Retinal pigment epithelial cell (primary cell): ENCODE data around the gene SFTPD.
"Not testable (repeated sequence)": the region's sequence is repeated elsewhere in the genome, so short reads cannot be mapped to it uniquely, and the experiment has no call there.

Experiments
- DNase-seq: peaks from one replicate; pipeline ENCODE4 v3.0.0-alpha.2; 2010; ENCODE audit warnings: low read depth
- H3K4me3 ChIP-seq: 2 replicates; pipeline ENCODE4 v1.5.1; 2011; ENCODE audit warnings: mild to moderate bottlenecking, low read length, control low read depth, moderate library complexity
- TF ChIP-seq, protein P1 (sequence below): conservative IDR thresholded peaks from 2 replicates; pipeline ENCODE4 v1.5.1; 2011; ENCODE audit warnings: low read depth, low read length, control low read depth, inconsistent platforms

Gene SFTPD

DNA sequence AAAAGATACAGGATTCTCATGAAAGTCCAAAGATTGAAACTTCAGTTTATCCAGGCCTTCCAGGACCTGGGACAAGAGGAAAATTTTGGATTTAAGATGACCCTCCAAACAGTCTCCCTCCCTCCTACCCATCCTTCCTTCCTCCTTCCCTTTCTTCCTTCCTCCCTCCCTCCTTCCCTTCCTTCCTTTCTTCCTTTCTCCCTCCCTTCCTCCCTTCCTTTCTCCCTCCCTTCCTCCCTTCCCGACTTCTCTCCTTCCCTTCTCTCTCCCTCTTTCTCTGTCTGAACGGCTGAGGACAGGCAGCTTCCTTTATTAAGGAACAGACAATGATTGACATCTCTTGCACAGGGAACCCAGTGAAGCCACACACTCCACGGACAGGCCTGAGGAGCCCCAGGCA, 23.3 kb downstream of the SFTPD start:
- TF ChIP-seq, protein P1, sequence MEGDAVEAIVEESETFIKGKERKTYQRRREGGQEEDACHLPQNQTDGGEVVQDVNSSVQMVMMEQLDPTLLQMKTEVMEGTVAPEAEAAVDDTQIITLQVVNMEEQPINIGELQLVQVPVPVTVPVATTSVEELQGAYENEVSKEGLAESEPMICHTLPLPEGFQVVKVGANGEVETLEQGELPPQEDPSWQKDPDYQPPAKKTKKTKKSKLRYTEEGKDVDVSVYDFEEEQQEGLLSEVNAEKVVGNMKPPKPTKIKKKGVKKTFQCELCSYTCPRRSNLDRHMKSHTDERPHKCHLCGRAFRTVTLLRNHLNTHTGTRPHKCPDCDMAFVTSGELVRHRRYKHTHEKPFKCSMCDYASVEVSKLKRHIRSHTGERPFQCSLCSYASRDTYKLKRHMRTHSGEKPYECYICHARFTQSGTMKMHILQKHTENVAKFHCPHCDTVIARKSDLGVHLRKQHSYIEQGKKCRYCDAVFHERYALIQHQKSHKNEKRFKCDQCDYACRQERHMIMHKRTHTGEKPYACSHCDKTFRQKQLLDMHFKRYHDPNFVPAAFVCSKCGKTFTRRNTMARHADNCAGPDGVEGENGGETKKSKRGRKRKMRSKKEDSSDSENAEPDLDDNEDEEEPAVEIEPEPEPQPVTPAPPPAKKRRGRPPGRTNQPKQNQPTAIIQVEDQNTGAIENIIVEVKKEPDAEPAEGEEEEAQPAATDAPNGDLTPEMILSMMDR = no peak
- H3K4me3 ChIP-seq = no peak overlapping the region
- no peak for DNase-seq

DNA sequence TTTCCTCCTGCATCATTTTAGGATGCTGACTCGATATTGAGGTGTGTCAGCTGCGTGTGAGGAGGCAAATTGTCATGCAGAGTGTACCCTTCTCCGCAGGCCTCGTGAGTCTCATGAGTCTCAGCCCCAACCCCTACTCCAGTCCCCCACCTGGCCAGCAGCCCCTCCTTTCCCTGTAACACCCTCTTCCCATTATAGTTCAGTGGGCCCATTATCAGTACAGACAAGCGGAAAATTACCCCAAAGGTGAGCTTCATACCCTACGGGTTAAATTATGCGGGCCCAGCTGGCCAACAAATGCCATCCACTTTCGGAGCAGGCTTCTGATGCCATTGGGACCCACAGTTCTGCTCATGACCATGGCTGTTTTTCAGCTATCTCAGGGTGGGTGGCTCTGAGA, 25.2 kb downstream of the SFTPD start:
- TF ChIP-seq, protein P1 = no peak
- no peak overlapping the region for H3K4me3 ChIP-seq
- DNase-seq = no peak

DNA sequence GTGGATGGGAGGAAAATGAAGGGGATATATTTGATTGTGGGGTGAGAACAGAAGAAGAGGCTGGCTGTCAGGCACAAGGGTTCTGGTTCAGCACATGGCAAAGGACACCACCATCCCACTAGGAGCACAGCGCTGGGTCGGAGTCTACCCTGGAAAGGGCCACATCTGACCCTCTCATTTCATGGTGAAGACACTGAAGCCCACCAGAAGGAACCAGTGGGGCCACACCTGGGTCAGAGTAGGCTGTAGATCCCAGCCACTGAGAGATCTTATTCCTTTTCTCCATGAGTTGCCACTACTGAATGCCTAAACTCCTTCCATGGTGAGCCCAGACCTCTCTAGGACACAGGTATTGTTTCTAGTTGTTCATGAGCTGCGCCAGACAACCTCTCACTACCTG, 25.8 kb downstream of the SFTPD start:
- DNase-seq = no peak
- H3K4me3 ChIP-seq = no peak overlapping the region
- TF ChIP-seq, protein P1 = no peak

DNA sequence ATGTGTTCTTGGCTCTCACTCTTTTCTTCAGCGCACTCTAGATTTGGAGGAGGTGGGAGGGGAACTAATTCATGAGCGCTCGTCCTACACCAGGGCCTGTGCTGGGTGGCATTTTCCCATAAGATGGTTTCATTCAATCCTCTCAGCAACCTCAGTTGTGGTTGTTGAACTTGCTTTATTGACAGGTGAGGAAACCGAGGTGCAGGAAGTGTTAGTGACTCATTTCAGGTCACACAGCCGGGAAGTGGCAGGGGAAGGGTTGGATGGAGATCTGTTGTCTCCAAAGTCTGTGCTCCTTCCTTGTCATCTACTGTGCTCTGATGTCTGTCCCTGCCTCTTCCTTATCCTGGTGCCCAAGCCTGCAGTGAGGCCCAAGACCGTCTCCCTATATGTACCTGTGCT, 26.9 kb downstream of the SFTPD start:
- H3K4me3 ChIP-seq, DNase-seq: not testable (repeated sequence)

DNA sequence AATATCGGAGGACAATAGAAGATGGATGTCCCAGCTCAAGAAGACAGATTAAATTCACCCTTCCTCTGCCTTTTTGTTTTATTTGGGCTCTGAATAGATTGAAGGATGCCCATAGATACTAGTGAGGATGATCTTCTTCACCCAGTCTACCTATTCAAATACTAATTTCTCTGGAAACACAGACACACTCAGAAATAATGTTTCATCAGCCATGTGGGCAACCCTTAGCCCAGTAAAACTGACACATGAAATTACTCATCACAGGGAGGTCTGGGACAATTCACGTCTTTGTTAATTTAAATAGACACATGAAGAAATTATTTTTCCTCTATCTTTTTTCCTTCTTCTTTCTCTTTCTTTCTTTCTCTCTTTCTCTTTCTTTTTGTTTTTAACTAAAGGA, 33.1 kb downstream of the SFTPD start:
- not testable (repeated sequence) for DNase-seq, H3K4me3 ChIP-seq

DNA sequence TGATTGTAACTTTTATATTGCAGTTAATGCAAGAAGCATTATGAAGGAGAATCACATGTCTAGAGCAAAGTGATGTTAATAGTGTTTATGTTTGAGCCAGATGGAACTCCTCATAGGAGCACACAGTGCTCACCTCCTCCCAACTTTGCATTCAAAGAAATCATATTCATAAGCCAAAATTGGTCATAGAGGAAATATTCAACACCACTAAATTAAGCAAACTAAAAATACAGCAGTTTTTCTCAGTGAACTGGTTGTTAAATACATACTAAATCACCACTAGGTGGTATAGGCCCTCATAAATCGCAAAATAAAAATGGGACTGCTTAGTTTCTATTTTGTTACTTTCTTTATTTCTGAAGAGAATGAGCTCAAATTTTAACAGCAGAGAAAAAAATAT, 34.4 kb downstream of the SFTPD start:
- not testable (repeated sequence) for DNase-seq, H3K4me3 ChIP-seq
- TF ChIP-seq, protein P1 = peak; percentile 20

DNA sequence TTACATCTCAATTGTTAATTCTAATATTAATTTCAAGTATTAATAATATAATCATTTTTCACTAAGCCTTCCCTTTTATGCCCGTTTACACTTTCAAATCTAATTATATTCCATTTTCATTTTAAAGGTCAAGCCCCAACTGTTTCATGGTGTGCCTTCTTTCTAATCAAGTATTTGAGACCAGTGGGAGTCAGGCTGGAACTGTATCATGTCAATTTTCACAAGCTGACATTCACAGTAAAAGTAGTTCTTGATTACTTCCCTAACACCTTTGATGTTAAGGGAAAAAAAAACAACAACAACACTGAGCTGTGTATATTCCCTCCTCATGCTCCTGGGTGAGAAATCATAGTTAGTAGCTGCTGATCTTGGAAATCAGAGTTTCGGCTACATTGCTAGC, 38.1 kb downstream of the SFTPD start:
- TF ChIP-seq, protein P1 = no peak
- no peak for DNase-seq
- H3K4me3 ChIP-seq = no peak overlapping the region

DNA sequence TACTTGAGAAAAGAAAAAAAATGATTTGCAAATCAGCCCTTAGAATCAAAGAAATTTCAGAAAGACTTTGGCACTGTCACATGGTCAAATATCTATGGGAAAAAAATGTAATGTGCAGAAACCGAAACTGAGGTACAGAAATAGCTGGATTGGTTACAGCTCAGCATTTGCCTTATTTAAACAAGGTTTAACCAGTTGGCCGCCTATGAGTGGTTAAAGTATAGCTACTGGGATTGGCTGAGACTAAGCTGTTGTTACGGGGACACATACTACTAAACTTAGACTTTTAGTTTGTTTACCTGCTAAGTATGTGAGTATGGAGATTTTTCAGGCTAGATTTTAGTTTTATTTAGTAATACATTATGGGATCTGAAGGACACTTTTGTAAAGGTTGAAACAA, 38.6 kb downstream of the SFTPD start:
- TF ChIP-seq, protein P1 = no peak
- H3K4me3 ChIP-seq = no peak overlapping the region
- DNase-seq = no peak
